ENCODE measurements around the gene C12orf57. TPM values are rescaled to one million over a fixed set of nuclear protein-coding genes. Genes with fewer than 3 reads are reported as not detected.

The C12orf57 gene
- total and polyA plus RNA-seq, 9 of the 15 experiments (the other 6 are each of a cell fraction or from before 2014, with no cell fraction given) = 26.7 to 191 (median 107) TPM

GRCh38 chr12:6965026-6965661 is 21.3 kb downstream of the C12orf57 start (continued):
- TF ChIP-seq KLF10 (CRISPR knock-in tag; IDR thresholded peaks at IDR 0.05) = no peak
- TF ChIP-seq HMBOX1 (IDR thresholded peaks at IDR 0.05) = no peak
- no peak for TF ChIP-seq HMG20B (CRISPR knock-in tag; IDR thresholded peaks at IDR 0.05)
- no peak for TF ChIP-seq NCOA2 (IDR thresholded peaks at IDR 0.05; ENCODE audit: partially characterized antibody in 2 of 2)
- no peak for TF ChIP-seq SUPT5H (IDR thresholded peaks at IDR 0.05)
- no peak for TF ChIP-seq ZNF699 (CRISPR knock-in tag; IDR thresholded peaks at IDR 0.05; ENCODE audit: insufficient replicate concordance)
- TF ChIP-seq PPARD (CRISPR knock-in tag; IDR thresholded peaks at IDR 0.05) = no peak
- TF ChIP-seq SP1 (CRISPR knock-in tag; IDR thresholded peaks at IDR 0.05) = peak; percentile 37; the same call in 1 of the 2 replicates
- no peak for TF ChIP-seq THAP12 (CRISPR knock-in tag; IDR thresholded peaks at IDR 0.05)
- peak; percentile 47; the same call in 1 of the 2 replicates for TF ChIP-seq ZBTB17 (CRISPR knock-in tag; IDR thresholded peaks at IDR 0.05)
- no peak for TF ChIP-seq ZNF175 (CRISPR knock-in tag; IDR thresholded peaks at IDR 0.05; ENCODE audit: low read depth)
- peak; percentile 85; the same call in 1 of the 2 replicates for TF ChIP-seq XRCC5 (IDR thresholded peaks at IDR 0.05; ENCODE audit: low read depth, low read length)
- TF ChIP-seq SAFB2 (IDR thresholded peaks at IDR 0.05; ENCODE audit: borderline replicate concordance, low read depth, low read length, severe bottlenecking) = no peak
- TF ChIP-seq MAZ (CRISPR knock-in tag; conservative IDR thresholded peaks at IDR 0.05 in 1 of 2, IDR thresholded peaks at IDR 0.05 in 1 of 2) = peak; percentile 44 to 68; a peak in 3 of 4 replicates
- peak; percentile 94 for TF ChIP-seq MYC (IDR thresholded peaks at IDR 0.05; ENCODE audit: low read depth, low read length)
- TF ChIP-seq MYC (CRISPR knock-in tag; IDR thresholded peaks at IDR 0.05; ENCODE audit: borderline replicate concordance, low read depth) = no peak
